HepG2 (cell line): ENCODE measurements around the gene CASP6. TPM values are rescaled to one million over a fixed set of nuclear protein-coding genes. Genes with fewer than 3 reads are reported as not detected.
A peak's percentile ranks its signal among the peaks of the same experiment; 100 is the strongest.

Experiments used
- ATAC-seq: fragments of 200-7000 bp; cut with Tn5 transposase; 3 replicates; pipeline ENCODE4 v1.9.1; 2020; ENCODE audit warnings: mild to moderate bottlenecking, moderate library complexity
- BruUV-seq: library from RNA; stranded (reverse); fragments of 400-500 nt; replicated peaks from 2 replicates; lab custom pipeline; 2021; lab: Mats Ljungman, UMichigan
- CTCF ChIA-PET: fragments of 300-600 bp; formaldehyde crosslinking; extraction: SDS; loops from one replicate; lab custom pipeline; 2021; ENCODE audit warnings: low total read pairs, inconsistent platforms, low intra/inter-chr PET ratio; lab: Yijun Ruan, JAX
- POLR2A ChIA-PET: fragments of 350-600 bp; sonication (Branson Sonifier 250); formaldehyde crosslinking; loops from one replicate; lab custom pipeline; 2020; ENCODE audit warnings: antibody characterized with exemption, inconsistent platforms; lab: Yijun Ruan, JAX
- DNase-seq: peaks from one replicate; pipeline ENCODE4 v3.0.0-alpha.2; 2015; ENCODE audit warnings: low spot score
- FAIRE-seq: peaks from 3 replicates; lab custom pipeline; 2011; peaks lifted over from hg19 to GRCh38; lab: Jason Lieb, UNC
- H2AFZ ChIP-seq: one replicate; pipeline ENCODE4 v1.6.1; 2011; ENCODE audit warnings: low read length, inconsistent platforms
- H3K27ac ChIP-seq: fragments of 300-600 bp; 3 replicates; pipeline ENCODE4 v1.8.0; 2011; ENCODE audit warnings: mixed run types, mild to moderate bottlenecking, mixed read lengths, low read length, inconsistent platforms; ENCODE audit not compliant: insufficient read depth; ENCODE audit errors: extremely low read length
- H3K27me3 ChIP-seq, 2 experiments: fragments of 200-600 bp in 1 of 2; 2 replicates in 1 of 2; 3 replicates in 1 of 2; pipeline versions ENCODE4 v1.6.0 to v1.8.0; 2011; ENCODE audit warnings: low read length in 2 of 2, mild to moderate bottlenecking in 2 of 2, moderate library complexity in 2 of 2, inconsistent platforms in 1 of 2; ENCODE audit not compliant: insufficient read depth in 2 of 2, control insufficient read depth in 1 of 2
- H3K36me3 ChIP-seq, 2 experiments: fragments of 200-600 bp in 1 of 2; replicated peaks in 1 of 2; 2 replicates in 1 of 2; 3 replicates in 1 of 2; pipeline versions ENCODE4 v1.5.1 to v1.8.0; 2011; ENCODE audit warnings: low read length in 2 of 2, inconsistent platforms in 1 of 2; ENCODE audit not compliant: insufficient read depth in 2 of 2, control insufficient read depth in 1 of 2
- H3K4me1 ChIP-seq: 2 replicates; pipeline ENCODE4 v1.5.1; 2012; ENCODE audit warnings: low read length, inconsistent platforms; ENCODE audit not compliant: insufficient read depth
- H3K4me2 ChIP-seq: 2 replicates; pipeline ENCODE4 v1.6.0; 2011; ENCODE audit warnings: low read depth, low read length, inconsistent platforms
- H3K4me3 ChIP-seq, 3 experiments: fragments of 200-600 bp in 1 of 3; sonication (generic), shearing (Covaris generic) in 1 of 3; replicated peaks in 1 of 3; 2 replicates each; pipeline ENCODE4 v1.5.1; 2011 to 2016; ENCODE audit warnings: low read length in 3 of 3, inconsistent platforms in 2 of 3, low read depth in 2 of 3, mild to moderate bottlenecking in 2 of 3, control low read depth in 1 of 3, mixed read lengths in 1 of 3; ENCODE audit not compliant: insufficient read depth in 1 of 3
- H3K79me2 ChIP-seq: one replicate; pipeline ENCODE4 v1.6.1; 2011; ENCODE audit warnings: low read length, inconsistent platforms; ENCODE audit not compliant: insufficient read depth
- H3K9ac ChIP-seq: 2 replicates; pipeline ENCODE4 v1.6.0; 2011; ENCODE audit warnings: mild to moderate bottlenecking, low read depth, low read length, inconsistent platforms; ENCODE audit not compliant: insufficient read depth
- H3K9me3 ChIP-seq: 2 replicates; pipeline ENCODE4 v1.5.1; 2012; ENCODE audit warnings: mild to moderate bottlenecking, low read length
- H4K20me1 ChIP-seq: 2 replicates; pipeline ENCODE4 v1.6.0; 2011; ENCODE audit warnings: inconsistent platforms, mild to moderate bottlenecking, low read length, moderate library complexity; ENCODE audit not compliant: insufficient read depth
- ATF7 ChIP-seq, 2 experiments: fragments of 450-650 bp in 1 of 2; sonication (generic) in 1 of 2; formaldehyde crosslinking in 1 of 2; IDR thresholded peaks; 2 replicates each; pipeline versions ENCODE4 v1.4.0 to v1.6.1; 2016 to 2020; ENCODE audit warnings: antibody characterized with exemption in 1 of 2, mild to moderate bottlenecking in 1 of 2, missing genetic modification reagents in 1 of 2
- RARA ChIP-seq: IDR thresholded peaks from 2 replicates; pipeline ENCODE4 v1.6.1; 2016; ENCODE audit warnings: missing genetic modification reagents, missing compliant biosample characterization
- ZEB1 ChIP-seq: IDR thresholded peaks from 2 replicates; pipeline ENCODE4 v1.6.1; 2012; ENCODE audit warnings: mild to moderate bottlenecking, low read depth, inconsistent platforms; ENCODE audit not compliant: insufficient replicate concordance
- ZNF264 ChIP-seq: sonication (generic); formaldehyde crosslinking; IDR thresholded peaks from 2 replicates; pipeline ENCODE4 v1.4.0; 2020; ENCODE audit warnings: missing genetic modification reagents
- ZNF770 ChIP-seq: sonication (generic); formaldehyde crosslinking; IDR thresholded peaks from 2 replicates; pipeline ENCODE4 v1.5.0; 2020; ENCODE audit warnings: mild to moderate bottlenecking, missing genetic modification reagents
- WGBS: methylation state at CpG from one replicate; pipeline ENCODE4 v1.1.6; 2017; ENCODE audit warnings: low lambda C conversion rate; 5-methylcytosine and 5-hydroxymethylcytosine counted together
- in situ Hi-C: cut with HindIII; loops from 2 replicates; pipeline ENCODE4 v1.10.0; 2017; ENCODE audit warnings: low pct_unique_long_range_greater_than_20kb; ENCODE audit not compliant: extremely low pct_ligation_motif_present
- intact Hi-C: fragments of 100-400 bp; cut with micrococcal nuclease; formaldehyde crosslinking; loops from one replicate; pipeline ENCODE4 v1.10.0; 2022; ENCODE audit not compliant: unreplicated experiment
- polyA plus RNA-seq, 8 experiments: library from polyadenylated mRNA; depleted of rRNA in 3 of 8; stranded (reverse) in 7 of 8; unstranded in 1 of 8; fragments of >200 nt; fragmentation: Illumina TruSeq in 4 of 8; extraction: Trizol in 4 of 8; gene quantifications; 2 replicates each; pipeline versions ENCODE4 v1.2.1 to v1.2.3, GENCODE V29; 2011 to 2016; ENCODE audit warnings: low read depth in 4 of 8, missing spikeins in 1 of 8, mixed read lengths in 1 of 8; ENCODE audit not compliant: insufficient read depth in 1 of 8
- total RNA-seq, 5 experiments: library from RNA; depleted of rRNA; stranded (reverse); fragments of >200 nt; fragmentation: Illumina TruSeq; extraction: Trizol; gene quantifications; 2 replicates each; pipeline ENCODE4 v1.2.3, GENCODE V29; 2016; ENCODE audit warnings: low read depth in 1 of 5

CASP6 gene
- total and polyA plus RNA-seq, 2 of the 13 experiments (the other 11 are each of a cell fraction or from before 2014, with no cell fraction given) = 19.7 to 34.6 TPM

GRCh38 chr4:109657854-109658418 lies 45.3 kb downstream of the CASP6 start (continued):
- TF ChIP-seq ZNF770 = peak; percentile 97
- 0 out of 2 replicates have a peak, but pooled peaks have one; percentile 18 for TF ChIP-seq RARA (CRISPR knock-in tag)
- TF ChIP-seq ZNF264 (CRISPR knock-in tag) = no peak

DNA sequence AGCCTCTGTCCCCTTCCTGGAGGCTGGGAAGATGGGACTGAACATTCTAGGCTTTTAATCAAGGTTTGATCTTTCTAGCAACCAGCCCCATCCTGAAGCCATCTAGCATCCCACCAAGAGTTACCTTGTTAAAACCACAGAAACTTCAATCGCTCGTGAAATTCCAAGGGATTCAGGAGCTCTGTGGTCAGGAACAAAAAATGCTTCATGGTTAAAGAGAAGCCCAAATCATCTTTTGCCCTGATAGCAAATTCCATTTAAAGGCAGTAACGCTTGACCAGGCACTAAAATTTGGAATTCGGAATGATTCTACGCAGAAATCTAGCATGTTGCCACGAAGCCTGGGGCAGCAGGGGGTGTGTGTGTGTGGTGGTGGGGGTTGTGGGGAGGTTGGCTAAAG lies 47.8 kb downstream of the CASP6 start:
- no peak overlapping the region for H3K27ac ChIP-seq
- no peaks in the 10 kb centered on the region for H3K9me3 ChIP-seq
- H3K27me3 ChIP-seq = no peaks in the 10 kb centered on the region
- no peak overlapping the region for H3K4me3 ChIP-seq
- H4K20me1 ChIP-seq = no peaks in the 10 kb centered on the region
- DNase-seq (no peak), ATAC-seq (no peak), FAIRE-seq (no peak)
- intact Hi-C loops = loop anchor here (10.0 kb wide), 2 partner anchors 91 to 319 kb away; partner anchors contain the start of gene MCUB
- H3K79me2 ChIP-seq = no peaks in the 10 kb centered on the region
- H2AFZ ChIP-seq = no peak overlapping the region
- H3K36me3 ChIP-seq = peaks cover 0 to 2% of the 10 kb centered on the region in 2 experiments; a peak in 1 of 5 replicates
- no TSS peak for BruUV-seq
- POLR2A ChIA-PET = no interaction called here
- in situ Hi-C loops = loop anchor here (10.0 kb wide), 1 partner anchor 231 kb away; no protein-coding TSS in a partner anchor
- CTCF ChIA-PET = no interaction called here
- TF ChIP-seq ATF7 (IDR thresholded peaks at IDR 0.05) (no peak), ATF7 (CRISPR knock-in tag; IDR thresholded peaks at IDR 0.05) (no peak), ZEB1 (no peak)
- no peak overlapping the region for H3K9ac ChIP-seq
- H3K4me2 ChIP-seq = no peak overlapping the region
- 73% methylated on average over 6 of the region's 6 CpGs for WGBS
- peaks cover 8% of the 10 kb centered on the region for H3K4me1 ChIP-seq
